H1 (cell line): ENCODE data around the gene OLFM2. TPM values are rescaled to one million over a fixed set of nuclear protein-coding genes. Genes with fewer than 3 reads are reported as not detected.
A peak's percentile ranks its signal among the peaks of the same experiment; 100 is the strongest.

Experiments used
- CTCF ChIA-PET: fragments of 300-600 bp; sonication (Branson Sonifier 250); formaldehyde crosslinking; loops from one replicate; lab custom pipeline; 2021; ENCODE audit not compliant: partially characterized antibody; lab: Charles Lee
- POLR2A ChIA-PET: fragments of 300-600 bp; sonication (Branson Sonifier 250); formaldehyde crosslinking; loops from one replicate; lab custom pipeline; 2021; ENCODE audit warnings: inconsistent platforms; ENCODE audit not compliant: partially characterized antibody; lab: Charles Lee
- DNase-seq, 2 experiments: peaks; one replicate each; pipeline versions ENCODE4 v3.0.0 to v3.0.0-alpha.2; 2010 to 2022; ENCODE audit warnings: low spot score in 2 of 2, low read depth in 1 of 2, mixed read lengths in 1 of 2
- FAIRE-seq: peaks from 2 replicates; lab custom pipeline; 2011; peaks lifted over from hg19 to GRCh38; lab: Jason Lieb, UNC
- H2AFZ ChIP-seq: 2 replicates; pipeline ENCODE4 v1.8.1; 2012; ENCODE audit warnings: low read length, inconsistent platforms
- H2AK5ac ChIP-seq: 2 replicates; pipeline ENCODE4 v1.6.1; 2013; ENCODE audit warnings: low read depth, low read length
- H2BK120ac ChIP-seq: replicated peaks from 2 replicates; pipeline ENCODE3; 2013; ENCODE audit warnings: low read depth, low read length, inconsistent platforms
- H2BK12ac ChIP-seq: 2 replicates; pipeline ENCODE4 v1.6.1; 2013; ENCODE audit warnings: low read depth, low read length
- H2BK15ac ChIP-seq: 2 replicates; pipeline ENCODE4 v1.6.1; 2013; ENCODE audit warnings: low read length
- H2BK20ac ChIP-seq: 2 replicates; pipeline ENCODE4 v1.6.1; 2013; ENCODE audit warnings: low read length
- H2BK5ac ChIP-seq: 2 replicates; pipeline ENCODE4 v1.6.1; 2013; ENCODE audit warnings: low read depth, low read length
- H3K14ac ChIP-seq: 2 replicates; pipeline ENCODE4 v1.6.1; 2013; ENCODE audit warnings: inconsistent platforms; ENCODE audit not compliant: insufficient read length
- H3K18ac ChIP-seq: 2 replicates; pipeline ENCODE4 v1.6.1; 2013; ENCODE audit warnings: low read length; ENCODE audit errors: extremely low read depth
- H3K23ac ChIP-seq: 2 replicates; pipeline ENCODE4 v1.6.1; 2013; ENCODE audit warnings: inconsistent platforms; ENCODE audit not compliant: insufficient read length
- H3K23me2 ChIP-seq: 2 replicates; pipeline ENCODE4 v1.6.1; 2013; ENCODE audit warnings: low read depth, low read length
- H3K27ac ChIP-seq: 2 replicates; pipeline ENCODE4 v1.6.1; 2011; ENCODE audit warnings: low read depth, low read length, inconsistent platforms
- H3K27me3 ChIP-seq, 4 experiments: replicated peaks in 1 of 4; 1 replicate in 1 of 4; 2 replicates in 3 of 4; pipeline versions ENCODE4 v1.6.1 to v1.8.1; 2011 to 2013; ENCODE audit warnings: low read length in 3 of 4, mild to moderate bottlenecking in 3 of 4, inconsistent platforms in 2 of 4, mixed read lengths in 2 of 4, moderate library complexity in 1 of 4; ENCODE audit not compliant: control insufficient read depth in 3 of 4, insufficient read depth in 3 of 4; ENCODE audit errors: extremely low read depth in 1 of 4
- H3K36me3 ChIP-seq, 4 experiments: 2 replicates each; pipeline versions ENCODE4 v1.6.1 to v1.8.1; 2011 to 2013; ENCODE audit warnings: mild to moderate bottlenecking in 4 of 4, low read length in 3 of 4, moderate library complexity in 2 of 4, control low read depth in 1 of 4, inconsistent platforms in 1 of 4; ENCODE audit not compliant: insufficient read depth in 4 of 4, control insufficient read depth in 2 of 4
- H3K4ac ChIP-seq: replicated peaks from 2 replicates; pipeline ENCODE3; 2013; ENCODE audit warnings: low read length, low read depth, mixed read lengths, inconsistent platforms; ENCODE audit not compliant: insufficient read length
- H3K4me1 ChIP-seq, 4 experiments: replicated peaks in 1 of 4; 1 replicate in 1 of 4; 2 replicates in 3 of 4; pipeline versions ENCODE4 v1.6.1 to v1.8.1; 2011 to 2013; ENCODE audit warnings: low read length in 3 of 4, inconsistent platforms in 2 of 4, mixed read lengths in 1 of 4; ENCODE audit not compliant: insufficient read depth in 4 of 4, control insufficient read depth in 3 of 4
- H3K4me2 ChIP-seq, 2 experiments: 2 replicates each; pipeline versions ENCODE4 v1.6.1 to v1.8.1; 2011 to 2013; ENCODE audit warnings: low read depth in 2 of 2, low read length in 2 of 2, control low read depth in 1 of 2, inconsistent platforms in 1 of 2, mild to moderate bottlenecking in 1 of 2; ENCODE audit not compliant: insufficient read depth in 1 of 2
- H3K4me3 ChIP-seq, 4 experiments: fragments of 200-600, 300-600 bp in 1 of 4; sonication (generic), shearing (Covaris generic), sonication (Bioruptor Twin) in 1 of 4; 2 replicates each; pipeline versions ENCODE4 v1.5.1 to v1.8.1; 2011 to 2016; ENCODE audit warnings: low read length in 4 of 4, low read depth in 3 of 4, control low read depth in 2 of 4, inconsistent platforms in 2 of 4, mild to moderate bottlenecking in 2 of 4, mixed read lengths in 1 of 4, moderate library complexity in 1 of 4; ENCODE audit not compliant: insufficient read depth in 2 of 4; ENCODE audit errors: extremely low read depth in 1 of 4
- H3K56ac ChIP-seq: replicated peaks from 2 replicates; pipeline ENCODE3; 2013; ENCODE audit warnings: low read depth, mild to moderate bottlenecking, mixed read lengths, low read length, inconsistent platforms; ENCODE audit not compliant: insufficient read length
- H3K79me1 ChIP-seq: 2 replicates; pipeline ENCODE4 v1.6.1; 2013; ENCODE audit warnings: low read depth, low read length, control low read depth
- H3K79me2 ChIP-seq, 2 experiments: 2 replicates each; pipeline versions ENCODE4 v1.6.1 to v1.8.1; 2012 to 2013; ENCODE audit warnings: low read length in 2 of 2, mild to moderate bottlenecking in 2 of 2, inconsistent platforms in 1 of 2; ENCODE audit not compliant: insufficient read depth in 2 of 2, control insufficient read depth in 1 of 2
- H3K9ac ChIP-seq, 4 experiments: replicated peaks in 1 of 4; 1 replicate in 1 of 4; 2 replicates in 3 of 4; pipeline versions ENCODE4 v1.6.1 to v1.8.1; 2011 to 2013; ENCODE audit warnings: low read depth in 3 of 4, low read length in 3 of 4, control low read depth in 2 of 4, mild to moderate bottlenecking in 2 of 4, moderate library complexity in 2 of 4, inconsistent platforms in 1 of 4; ENCODE audit errors: extremely low read depth in 1 of 4
- H3K9me3 ChIP-seq, 2 experiments: 2 replicates each; pipeline versions ENCODE4 v1.6.1 to v1.8.1; 2012 to 2013; ENCODE audit warnings: mild to moderate bottlenecking in 2 of 2, moderate library complexity in 2 of 2, control low read depth in 1 of 2, inconsistent platforms in 1 of 2, low read depth in 1 of 2, low read length in 1 of 2, mixed read lengths in 1 of 2; ENCODE audit not compliant: insufficient read depth in 2 of 2
- H4K20me1 ChIP-seq, 2 experiments: replicated peaks in 1 of 2; 2 replicates each; pipeline versions ENCODE3 to v1.8.1; 2011 to 2013; ENCODE audit warnings: inconsistent platforms in 2 of 2, low read length in 2 of 2, mild to moderate bottlenecking in 1 of 2; ENCODE audit not compliant: insufficient read depth in 2 of 2, control insufficient read depth in 1 of 2
- H4K5ac ChIP-seq: 2 replicates; pipeline ENCODE4 v1.6.1; 2013; ENCODE audit warnings: low read length, low read depth, mixed read lengths, inconsistent platforms; ENCODE audit not compliant: insufficient read length
- H4K8ac ChIP-seq: 2 replicates; pipeline ENCODE4 v1.8.0; 2013; ENCODE audit warnings: mild to moderate bottlenecking, moderate library complexity, low read length, inconsistent platforms; ENCODE audit not compliant: insufficient read depth; ENCODE audit errors: extremely low read depth
- H4K91ac ChIP-seq: replicated peaks from 2 replicates; pipeline ENCODE3; 2013; ENCODE audit warnings: low read length, mixed read lengths, inconsistent platforms; ENCODE audit not compliant: insufficient read length
- BCL11A ChIP-seq, 2 experiments: IDR thresholded peaks; one replicate each; pipeline ENCODE4 v1.6.1; 2011; ENCODE audit warnings: low read depth in 2 of 2, low read length in 2 of 2, mild to moderate bottlenecking in 2 of 2
- CBX5 ChIP-seq: fragments of 300-800, 300-1000 bp; sonication (generic); IDR thresholded peaks from 2 replicates; pipeline ENCODE4 v1.7.1; 2016; ENCODE audit warnings: antibody characterized with exemption, low read length, low read depth
- CEBPB ChIP-seq: IDR thresholded peaks from 2 replicates; pipeline ENCODE4 v1.6.1; 2012; ENCODE audit warnings: low read depth, low read length
- EGR1 ChIP-seq: IDR thresholded peaks from 2 replicates; pipeline ENCODE4 v1.6.1; 2011; ENCODE audit warnings: low read depth, low read length, borderline replicate concordance
- FOSL1 ChIP-seq: IDR thresholded peaks from 2 replicates; pipeline ENCODE4 v1.6.1; 2011; ENCODE audit warnings: mild to moderate bottlenecking, low read depth, low read length, moderate library complexity; ENCODE audit not compliant: insufficient read depth
- GABPA ChIP-seq: IDR thresholded peaks from 2 replicates; pipeline ENCODE4 v1.6.1; 2011; ENCODE audit warnings: mild to moderate bottlenecking, low read length, moderate library complexity, borderline replicate concordance; ENCODE audit not compliant: insufficient read depth
- KDM1A ChIP-seq: fragments of 200-600, 300-600 bp; sonication (generic); IDR thresholded peaks from 2 replicates; pipeline ENCODE4 v1.7.1; 2016; ENCODE audit warnings: mild to moderate bottlenecking, low read length, borderline replicate concordance
- KDM4A ChIP-seq: IDR thresholded peaks from one replicate; pipeline ENCODE4 v1.7.1; 2012; ENCODE audit warnings: low read depth, mild to moderate bottlenecking, moderate library complexity, low read length, inconsistent platforms; ENCODE audit not compliant: severe bottlenecking
- NRF1 ChIP-seq: IDR thresholded peaks from 2 replicates; pipeline ENCODE4 v1.6.1; 2011; ENCODE audit warnings: mild to moderate bottlenecking, low read depth, low read length, improper control_type of control experiment
- POLR2A ChIP-seq, 2 experiments: IDR thresholded peaks; 1 replicate in 1 of 2; 2 replicates in 1 of 2; pipeline ENCODE4 v1.6.1; 2011; ENCODE audit warnings: low read depth in 2 of 2, low read length in 2 of 2, mild to moderate bottlenecking in 2 of 2; ENCODE audit errors: control extremely low read depth in 1 of 2
- POU5F1 ChIP-seq: IDR thresholded peaks from 2 replicates; pipeline ENCODE4 v1.6.1; 2011; ENCODE audit warnings: low read depth, mild to moderate bottlenecking, low read length, moderate library complexity
- RNF2 ChIP-seq: fragments of 200-900, 300-1000 bp; sonication (generic); IDR thresholded peaks from 2 replicates; pipeline ENCODE4 v1.7.1; 2016; ENCODE audit warnings: borderline replicate concordance, low read depth, mild to moderate bottlenecking, antibody characterized with exemption, low read length; ENCODE audit not compliant: poor library complexity, severe bottlenecking; ENCODE audit errors: missing control alignments
- TEAD4 ChIP-seq: IDR thresholded peaks from 2 replicates; pipeline ENCODE4 v1.6.1; 2012; ENCODE audit warnings: low read depth, low read length, inconsistent platforms, mixed read lengths
- ZNF274 ChIP-seq: IDR thresholded peaks from 2 replicates; pipeline ENCODE4 v1.7.0; 2012; ENCODE audit warnings: low read length, borderline replicate concordance; ENCODE audit errors: extremely low read depth
- WGBS, 2 experiments: shearing (Covaris generic) in 1 of 2; methylation state at CpG; one replicate each; pipeline versions ENCODE4 v1.1.6 to v1.1.7; 2013 to 2015; ENCODE audit warnings: low lambda C conversion rate in 2 of 2, mixed read lengths in 2 of 2, inconsistent platforms in 1 of 2, low coverage in 1 of 2, missing lambda C conversion rate in 1 of 2; ENCODE audit not compliant: insufficient replicate concordance in 2 of 2, insufficient coverage in 1 of 2, insufficient read length in 1 of 2; ENCODE audit errors: extremely low coverage in 1 of 2, missing lambda C conversion rate in 1 of 2; 5-methylcytosine and 5-hydroxymethylcytosine counted together
- polyA plus RNA-seq, 7 experiments: library from polyadenylated mRNA; depleted of rRNA in 3 of 7; stranded (reverse) in 5 of 7; unstranded in 2 of 7; fragments of >200 nt in 5 of 7; fragments of 200-250 nt in 2 of 7; gene quantifications; 1 replicate in 5 of 7; 2 replicates in 1 of 7; 4 replicates in 1 of 7; pipeline versions ENCODE4 v1.2.1 to v1.2.3, GENCODE V29; 2011 to 2013; ENCODE audit warnings: missing spikeins in 2 of 7, mixed read lengths in 2 of 7
- total RNA-seq: library from RNA; stranded (reverse); fragmentation: NEBNext Ultra II Directional; extraction: Animal tissue kit (Norgen Biotek cat#: 25700); gene quantifications from 2 replicates; pipeline ENCODE4 v1.2.1, GENCODE V29; 2021

OLFM2 gene
- total and polyA plus RNA-seq, 2 of the 8 experiments (the other 6 are each of a cell fraction or from before 2014, with no cell fraction given), result 68.2 to 151 TPM

DNA sequence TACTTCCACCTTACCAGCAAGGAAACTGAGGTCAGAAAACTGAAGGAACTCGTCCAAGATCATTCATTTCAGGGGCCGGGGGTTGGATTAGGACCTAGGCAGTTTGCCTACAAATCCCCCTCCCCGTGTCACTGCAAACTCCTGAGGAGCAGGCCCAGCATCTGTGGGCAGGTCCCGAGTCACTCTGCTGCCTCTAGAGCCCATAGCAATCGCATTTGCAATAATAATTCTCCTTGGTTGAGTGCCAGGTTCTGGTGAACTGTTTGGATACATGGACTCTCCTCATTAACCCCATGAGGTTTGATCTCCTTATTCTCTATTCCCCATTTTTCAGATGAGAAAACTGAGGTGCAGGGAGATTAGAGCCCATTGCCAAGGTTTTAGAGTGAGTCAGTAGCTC, 100.3 kb downstream of the OLFM2 start:
- H4K5ac ChIP-seq, result no peak overlapping the region
- no peak overlapping the region for H2BK12ac ChIP-seq
- DNase-seq (no peak), FAIRE-seq (no peak)
- no peak overlapping the region for H3K56ac ChIP-seq
- H4K20me1 ChIP-seq, result peaks cover 1 to 16% of the 10 kb centered on the region in 2 experiments
- no peak overlapping the region for H3K4ac ChIP-seq
- H4K91ac ChIP-seq, result no peak overlapping the region
- 39% methylated on average over 5 of the region's 5 CpGs; no CpG with 5 or more reads in 1 of the 2 experiments for WGBS, 2 experiments
- no peak overlapping the region for H2BK15ac ChIP-seq
- ChIA-PET CTCF (interaction anchor here (0.6 to 0.7 kb wide), 2 partner anchors 205 to 302 kb away, joined by 3 read pairs; no protein-coding TSS in a partner anchor), POLR2A (interaction anchor here (0.6 to 2.1 kb wide), 4 partner anchors 10 to 307 kb away, joined by 3 to 6 read pairs (median 3); no protein-coding TSS in a partner anchor)
- no peak overlapping the region for H2AFZ ChIP-seq
- H3K27me3 ChIP-seq, result no peaks in the 10 kb centered on the region
- H2BK5ac ChIP-seq, result no peak overlapping the region
- peak overlapping the region in 3 of 4 experiments; percentile 71 to 79 (median 72); a peak in 6 of 7 replicates for H3K9ac ChIP-seq
- H3K23ac ChIP-seq, result no peak overlapping the region
- peak overlapping the region; percentile 29; the same call in 1 of the 2 replicates for H4K8ac ChIP-seq
- H3K79me2 ChIP-seq, result peaks cover 5 to 15% of the 10 kb centered on the region in 2 experiments
- H3K18ac ChIP-seq, result no peak overlapping the region
- no peak overlapping the region for H2BK20ac ChIP-seq
- peaks cover 6% of the 10 kb centered on the region; the same call in 1 of the 2 replicates for H3K23me2 ChIP-seq
- no peaks in the 10 kb centered on the region for H3K9me3 ChIP-seq
- H3K4me3 ChIP-seq, result peak overlapping the region; percentile 64 to 84 (median 74)
- no peak overlapping the region for H3K27ac ChIP-seq
- no peak overlapping the region for H2AK5ac ChIP-seq
- no peak overlapping the region for H2BK120ac ChIP-seq
- peaks cover 14% of the 10 kb centered on the region for H3K79me1 ChIP-seq
- peaks cover 0 to 4% (median 1%) of the 10 kb centered on the region in 4 experiments; a peak in 3 of 7 replicates for H3K4me1 ChIP-seq
- no peak overlapping the region for H3K14ac ChIP-seq
- H3K36me3 ChIP-seq, result peaks cover 0 to 17% (median 5%) of the 10 kb centered on the region in 4 experiments; a peak in 5 of 8 replicates
- H3K4me2 ChIP-seq, result peak overlapping the region; percentile 72 to 88
- no peak for TF ChIP-seq TEAD4
- TF ChIP-seq KDM1A, result no peak
- no peak for TF ChIP-seq FOSL1
- TF ChIP-seq EGR1, result no peak
- TF ChIP-seq BCL11A (IDR thresholded peaks at IDR 0.05; ENCODE audit: low read depth in 2 of 2, low read length in 2 of 2), result no peak
- TF ChIP-seq RNF2, result no peak
- no peak for TF ChIP-seq GABPA
- no peak for TF ChIP-seq CEBPB
- no peak for TF ChIP-seq NRF1
- TF ChIP-seq POLR2A (IDR thresholded peaks at IDR 0.05; ENCODE audit: control extremely low read depth in 1 of 2, low read depth in 2 of 2, low read length in 2 of 2), result no peak
- TF ChIP-seq CBX5, result no peak
- no peak for TF ChIP-seq POU5F1
- TF ChIP-seq KDM4A, result no peak
- TF ChIP-seq ZNF274, result no peak
